GM12878 (cell line): ENCODE measurements around the gene NKIRAS1. TPM values are rescaled to one million over a fixed set of nuclear protein-coding genes. Genes with fewer than 3 reads are reported as not detected.
A peak's percentile ranks its signal among the peaks of the same experiment; 100 is the strongest.

ENCODE experiments used
- ATF2 ChIP-seq: IDR thresholded peaks from 2 replicates; pipeline ENCODE4 v1.6.1; 2012; ENCODE audit warnings: low read length, inconsistent platforms
- CEBPB ChIP-seq, 2 experiments: fragments of 150-350 bp in 1 of 2; IDR thresholded peaks; 2 replicates each; pipeline ENCODE4 v1.6.1; 2012 to 2014; ENCODE audit warnings: low read depth in 2 of 2, low read length in 2 of 2, borderline replicate concordance in 1 of 2, inconsistent platforms in 1 of 2
- CEBPZ ChIP-seq: fragments of 150-350 bp; IDR thresholded peaks from 2 replicates; pipeline ENCODE4 v1.6.1; 2016; ENCODE audit warnings: low read depth, low read length
- CREB1 ChIP-seq: IDR thresholded peaks from 2 replicates; pipeline ENCODE4 v1.6.1; 2012; ENCODE audit warnings: low read depth, mild to moderate bottlenecking, inconsistent platforms
- E2F8 ChIP-seq: fragments of 450-650 bp; IDR thresholded peaks from 2 replicates; pipeline ENCODE4 v1.6.1; 2018; ENCODE audit warnings: mild to moderate bottlenecking, low read depth, moderate library complexity; ENCODE audit not compliant: partially characterized antibody
- KDM1A ChIP-seq: fragments of 200-600 bp; sonication (generic); IDR thresholded peaks from 2 replicates; pipeline ENCODE4 v1.6.1; 2016; ENCODE audit warnings: borderline replicate concordance
- NFYB ChIP-seq: IDR thresholded peaks from 2 replicates; pipeline ENCODE4 v1.6.1; 2011; ENCODE audit warnings: low read depth, mild to moderate bottlenecking, low read length, improper control_type of control experiment, moderate library complexity; ENCODE audit not compliant: insufficient read depth
- POLR2AphosphoS5 ChIP-seq: IDR thresholded peaks from 2 replicates; pipeline ENCODE4 v1.6.1; 2011; ENCODE audit warnings: mild to moderate bottlenecking, low read length, inconsistent platforms
- RAD51 ChIP-seq: fragments of 450-650 bp; IDR thresholded peaks from 2 replicates; pipeline ENCODE4 v1.6.1; 2016; ENCODE audit warnings: moderate library complexity, mild to moderate bottlenecking, inconsistent platforms
- RB1 ChIP-seq: fragments of 450-650 bp; formaldehyde crosslinking; IDR thresholded peaks from 2 replicates; pipeline ENCODE4 v1.6.1; 2017; ENCODE audit warnings: mild to moderate bottlenecking, borderline replicate concordance
- SIX5 ChIP-seq: IDR thresholded peaks from 2 replicates; pipeline ENCODE4 v1.6.1; 2011; ENCODE audit warnings: mild to moderate bottlenecking, low read depth, low read length, moderate library complexity; ENCODE audit not compliant: severe bottlenecking
- TBL1XR1 ChIP-seq: IDR thresholded peaks from 2 replicates; pipeline ENCODE4 v1.6.1; 2012; ENCODE audit warnings: low read depth, low read length, improper control_type of control experiment
- ZBTB33 ChIP-seq: fragments of 450-650 bp; IDR thresholded peaks from 2 replicates; pipeline ENCODE4 v1.6.1; 2017; ENCODE audit warnings: mild to moderate bottlenecking
- ZNF217 ChIP-seq: fragments of 450-650 bp; IDR thresholded peaks from 2 replicates; pipeline ENCODE4 v1.6.1; 2017; ENCODE audit warnings: antibody characterized with exemption, mild to moderate bottlenecking
- ZNF592 ChIP-seq: fragments of 450-650 bp; IDR thresholded peaks from 2 replicates; pipeline ENCODE4 v1.6.1; 2017; ENCODE audit warnings: mild to moderate bottlenecking, moderate library complexity
- polyA plus RNA-seq, 11 experiments: library from polyadenylated mRNA; depleted of rRNA in 4 of 11; unstranded in 6 of 11; stranded (reverse) in 5 of 11; fragments of >200 nt; fragmentation: Nextera tagmentation in 4 of 11; fragmentation: Illumina TruSeq in 1 of 11; extraction: Ambion mirVana in 4 of 11; extraction: Trizol in 1 of 11; gene quantifications; 1 replicate in 1 of 11; 2 replicates in 10 of 11; pipeline versions ENCODE4 v1.2.1 to v1.2.3, GENCODE V29; 2011 to 2016; ENCODE audit warnings: inconsistent platforms in 2 of 11, missing spikeins in 2 of 11, low read depth in 1 of 11
- total RNA-seq, 4 experiments: library from RNA; depleted of rRNA in 3 of 4; stranded (reverse); fragments of >200 nt in 3 of 4; fragmentation: Illumina TruSeq in 1 of 4; extraction: Trizol in 1 of 4; gene quantifications; 2 replicates each; pipeline versions ENCODE4 v1.2.1 to v1.2.3, GENCODE V29; 2013 to 2021

The NKIRAS1 gene
- total and polyA plus RNA-seq, 10 of the 15 experiments (the other 5 are each of a cell fraction or from before 2014, with no cell fraction given): 7.1 to 17.9 (median 10.9) TPM

GRCh38 chr3:23949784-23950183 is 33.0 kb upstream of the NKIRAS1 start (continued):
- TF ChIP-seq SIX5 (no peak), TBL1XR1 (no peak), RAD51 (no peak), POLR2AphosphoS5 (no peak), KDM1A (no peak), ZNF217 (no peak), ZBTB33 (no peak), E2F8 (no peak), CEBPZ (no peak), ATF2 (peak; percentile 72; the same call in 1 of the 2 replicates), ZNF592 (no peak), CREB1 (no peak), CEBPB (IDR thresholded peaks at IDR 0.05; ENCODE audit: borderline replicate concordance in 1 of 2, low read depth in 2 of 2, low read length in 2 of 2) (no peak), NFYB (no peak), RB1 (no peak)
